ENCODE results near the gene ACLY.

DNA sequence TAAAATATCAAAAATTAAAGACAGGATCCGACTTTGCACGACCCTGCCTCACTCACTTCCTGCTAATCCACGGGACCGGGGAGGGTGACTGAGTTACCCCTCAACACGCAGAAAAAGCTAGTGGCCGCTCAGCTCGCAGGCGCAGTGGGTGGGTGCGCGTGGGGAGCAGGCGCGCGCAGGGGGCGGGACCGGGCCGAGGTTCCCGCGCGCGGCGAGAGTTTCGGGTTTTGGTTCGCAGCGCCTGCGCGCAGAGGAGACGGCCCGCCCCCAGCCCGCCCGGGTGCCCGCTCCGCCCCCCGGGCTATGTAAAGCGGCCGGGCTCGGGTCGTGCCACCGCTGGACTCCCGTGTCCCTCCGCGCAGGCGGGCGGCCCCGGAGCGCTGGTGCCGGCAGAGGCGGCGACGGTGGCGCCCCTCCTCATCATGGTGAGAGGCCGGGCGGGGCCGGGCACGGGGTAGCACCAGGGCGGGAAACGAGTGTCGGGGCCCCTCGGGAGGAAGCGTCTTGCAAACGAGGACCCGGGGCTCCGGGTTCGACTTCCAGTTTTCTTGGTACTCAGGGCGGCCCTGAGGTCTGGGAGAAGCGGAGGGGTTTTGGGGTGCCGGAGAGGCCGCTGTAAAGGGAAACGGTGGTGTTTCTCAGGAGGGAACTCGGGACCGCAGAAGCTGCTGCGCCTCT is 47.9 kb upstream of the ACLY start, which contains the start of gene CNP:
- TF ChIP-seq, protein P1, sequence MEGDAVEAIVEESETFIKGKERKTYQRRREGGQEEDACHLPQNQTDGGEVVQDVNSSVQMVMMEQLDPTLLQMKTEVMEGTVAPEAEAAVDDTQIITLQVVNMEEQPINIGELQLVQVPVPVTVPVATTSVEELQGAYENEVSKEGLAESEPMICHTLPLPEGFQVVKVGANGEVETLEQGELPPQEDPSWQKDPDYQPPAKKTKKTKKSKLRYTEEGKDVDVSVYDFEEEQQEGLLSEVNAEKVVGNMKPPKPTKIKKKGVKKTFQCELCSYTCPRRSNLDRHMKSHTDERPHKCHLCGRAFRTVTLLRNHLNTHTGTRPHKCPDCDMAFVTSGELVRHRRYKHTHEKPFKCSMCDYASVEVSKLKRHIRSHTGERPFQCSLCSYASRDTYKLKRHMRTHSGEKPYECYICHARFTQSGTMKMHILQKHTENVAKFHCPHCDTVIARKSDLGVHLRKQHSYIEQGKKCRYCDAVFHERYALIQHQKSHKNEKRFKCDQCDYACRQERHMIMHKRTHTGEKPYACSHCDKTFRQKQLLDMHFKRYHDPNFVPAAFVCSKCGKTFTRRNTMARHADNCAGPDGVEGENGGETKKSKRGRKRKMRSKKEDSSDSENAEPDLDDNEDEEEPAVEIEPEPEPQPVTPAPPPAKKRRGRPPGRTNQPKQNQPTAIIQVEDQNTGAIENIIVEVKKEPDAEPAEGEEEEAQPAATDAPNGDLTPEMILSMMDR (IDR thresholded peaks at IDR 0.05): peak in 1 of 4 experiments; percentile 18
- TF ChIP-seq POLR2A (IDR thresholded peaks at IDR 0.05): peak; percentile 78 to 85
